CD4-positive, alpha-beta T cell treated with Interleukin-15 for 4 hours (primary cell): ENCODE measurements around the gene NFKBIA.
"Not testable (repeated sequence)": the region's sequence is repeated elsewhere in the genome, so short reads cannot be mapped to it uniquely, and the experiment has no call there.

ENCODE experiments used
- DNase-seq: peaks from one replicate; pipeline ENCODE4 v3.0.0-alpha.2; 2020; ENCODE audit warnings: low spot score

Gene NFKBIA

GRCh38 chr14:35368583-35369392 lies 35.8 kb downstream of the NFKBIA start:
- DNase-seq: no peak

- DNase-seq: no peak
These were observed 36.4 kb downstream of the NFKBIA start for GRCh38 chr14:35368139-35368460.

- no peak for DNase-seq
These were observed 37.5 kb downstream of the NFKBIA start for GRCh38 chr14:35367056-35367372.

GRCh38 chr14:35366521-35366976 lies 38.0 kb downstream of the NFKBIA start:
- no peak for DNase-seq

GRCh38 chr14:35366056-35366451 lies 38.5 kb downstream of the NFKBIA start:
- peak; percentile 10 for DNase-seq

- peak; percentile 66 for DNase-seq
These were observed 39.2 kb downstream of the NFKBIA start for GRCh38 chr14:35365130-35366055.

GRCh38 chr14:35362911-35363374 lies 41.6 kb downstream of the NFKBIA start:
- no peak for DNase-seq

GRCh38 chr14:35362450-35362849 lies 42.1 kb downstream of the NFKBIA start:
- no peak for DNase-seq

GRCh38 chr14:35361141-35361480 lies 43.4 kb downstream of the NFKBIA start:
- no peak for DNase-seq

GRCh38 chr14:35359655-35360054 lies 44.9 kb downstream of the NFKBIA start:
- not testable (repeated sequence) for DNase-seq

- no peak for DNase-seq
These were observed 48.3 kb downstream of the NFKBIA start for GRCh38 chr14:35355981-35356841.

- not testable (repeated sequence) for DNase-seq
These were observed 49.3 kb downstream of the NFKBIA start for GRCh38 chr14:35355235-35355634.

GRCh38 chr14:35353409-35354172 lies 51.0 kb downstream of the NFKBIA start:
- DNase-seq: no peak

GRCh38 chr14:35352274-35353233 lies 52.0 kb downstream of the NFKBIA start:
- DNase-seq: no peak

GRCh38 chr14:35351897-35352273 lies 52.7 kb downstream of the NFKBIA start:
- no peak for DNase-seq
